Neural cell (in vitro differentiated cells): Measurements from ENCODE around the gene GLRX5. TPM values are rescaled to one million over a fixed set of nuclear protein-coding genes. Genes with fewer than 3 reads are reported as not detected.
"Not testable (repeated sequence)": the region's sequence is repeated elsewhere in the genome, so short reads cannot be mapped to it uniquely, and the experiment has no call there.

Source experiments
- H2AFZ ChIP-seq: fragments of 200-600, 300-800 bp; sonication (generic), shearing (Covaris generic); 2 replicates; pipeline ENCODE4 v1.6.0; 2014; ENCODE audit warnings: low read depth, mild to moderate bottlenecking, antibody characterized with exemption, low read length, moderate library complexity
- H3F3A ChIP-seq: fragments of 200-600 bp; shearing (Covaris generic); 2 replicates; pipeline ENCODE4 v1.6.1; 2016; ENCODE audit warnings: mild to moderate bottlenecking, moderate library complexity, mixed read lengths, antibody characterized with exemption, low read length; ENCODE audit not compliant: insufficient read depth, poor library complexity, severe bottlenecking
- H3K27ac ChIP-seq: fragments of 200-600, 300-800 bp; sonication (generic), shearing (Covaris generic); 2 replicates; pipeline ENCODE4 v1.5.1; 2014; ENCODE audit warnings: mild to moderate bottlenecking, low read length, moderate library complexity
- H3K27me3 ChIP-seq: fragments of 300-800, 200-600 bp; sonication (generic), shearing (Covaris generic); 2 replicates; pipeline ENCODE4 v1.6.0; 2014; ENCODE audit warnings: mild to moderate bottlenecking, low read depth, low read length, moderate library complexity; ENCODE audit not compliant: insufficient read depth
- H3K36me3 ChIP-seq: fragments of 300-800, 200-600 bp; sonication (generic), shearing (Covaris generic); 2 replicates; pipeline ENCODE4 v1.5.1; 2014; ENCODE audit warnings: mild to moderate bottlenecking, antibody characterized with exemption, low read length, moderate library complexity; ENCODE audit not compliant: insufficient read depth
- H3K4me2 ChIP-seq: fragments of 300-800, 200-600 bp; sonication (generic), shearing (Covaris generic); 2 replicates; pipeline ENCODE4 v1.6.0; 2014; ENCODE audit warnings: mild to moderate bottlenecking, low read length
- H3K4me3 ChIP-seq: fragments of 300-800, 200-600 bp; sonication (generic), shearing (Covaris generic); 2 replicates; pipeline ENCODE4 v1.5.1; 2014; ENCODE audit warnings: mild to moderate bottlenecking, low read length, moderate library complexity
- H3K79me2 ChIP-seq: fragments of 200-600 bp; shearing (Covaris generic); replicated peaks from 2 replicates; pipeline ENCODE4 v1.6.0; 2014; ENCODE audit warnings: mild to moderate bottlenecking, low read length, moderate library complexity; ENCODE audit not compliant: insufficient read depth
- H3K9ac ChIP-seq: fragments of 300-800, 200-600 bp; sonication (generic), shearing (Covaris generic); 2 replicates; pipeline ENCODE4 v1.6.1; 2016; ENCODE audit warnings: mild to moderate bottlenecking, low read length, mixed read lengths
- H3K9me2 ChIP-seq: fragments of 200-600 bp; shearing (Covaris generic); 2 replicates; pipeline ENCODE4 v1.6.1; 2016; ENCODE audit warnings: mild to moderate bottlenecking, low read length, mixed read lengths; ENCODE audit not compliant: insufficient read depth
- H3K9me3 ChIP-seq: fragments of 200-600, 300-800 bp; sonication (generic), shearing (Covaris generic); 2 replicates; pipeline ENCODE4 v1.6.1; 2016; ENCODE audit warnings: mild to moderate bottlenecking, mixed run types, low read length, moderate library complexity, mixed read lengths
- H4K20me1 ChIP-seq: fragments of 200-600 bp; shearing (Covaris generic); 2 replicates; pipeline ENCODE4 v1.6.1; 2016; ENCODE audit warnings: mild to moderate bottlenecking, mixed run types; ENCODE audit not compliant: insufficient read depth
- EZH2 ChIP-seq: fragments of 200-600, 300-800 bp; shearing (Covaris generic), sonication (generic); IDR thresholded peaks from 2 replicates; pipeline ENCODE4 v1.6.1; 2014; ENCODE audit warnings: antibody characterized with exemption, low read length, borderline replicate concordance, mild to moderate bottlenecking; ENCODE audit not compliant: insufficient read depth, poor library complexity, severe bottlenecking
- MXI1 ChIP-seq: fragments of 450-650 bp; conservative IDR thresholded peaks from 2 replicates; pipeline ENCODE4 v1.6.1; 2014; ENCODE audit warnings: antibody characterized with exemption, mild to moderate bottlenecking; ENCODE audit not compliant: poor library complexity, severe bottlenecking
- polyA plus RNA-seq: library from polyadenylated mRNA; depleted of rRNA; stranded (reverse); fragments of >200 nt; gene quantifications from 2 replicates; pipeline ENCODE4 v1.2.3, GENCODE V29; 2014
- small RNA-seq, 3 experiments: library from RNA; depleted of rRNA; stranded (forward); fragments of <200 nt; gene quantifications; one replicate each; pipeline ENCODE3, GENCODE V24; 2012

GLRX5 gene
- polyA plus RNA-seq, 1 donor from 2014 or later: 81.0 TPM

GRCh38 chr14:95585953-95586620 lies 51.2 kb downstream of the GLRX5 start:
- Histone ChIP-seq H3K4me3 (no peak overlapping the region), H3K27ac (no peak overlapping the region), H3K9me2 (no peaks in the 10 kb centered on the region), H3K36me3 (no peaks in the 10 kb centered on the region), H3K79me2 (no peaks in the 10 kb centered on the region), H3K9me3 (no peaks in the 10 kb centered on the region), H3K27me3 (no peaks in the 10 kb centered on the region), H2AFZ (no peak overlapping the region), H3K4me2 (no peak overlapping the region), H4K20me1 (no peaks in the 10 kb centered on the region), H3F3A (no peaks in the 10 kb centered on the region), H3K9ac (no peak overlapping the region)
- TF ChIP-seq MXI1: no peak
- TF ChIP-seq EZH2: no peak

GRCh38 chr14:95591182-95591581 lies 56.3 kb downstream of the GLRX5 start:
- H3K4me3 ChIP-seq, H4K20me1 ChIP-seq, H3K27me3 ChIP-seq, H3K27ac ChIP-seq, H3K9me3 ChIP-seq, H3K9me2 ChIP-seq, H3K9ac ChIP-seq, H2AFZ ChIP-seq, H3F3A ChIP-seq, H3K36me3 ChIP-seq, H3K79me2 ChIP-seq, H3K4me2 ChIP-seq: not testable (repeated sequence)

Small RNA genes within 50 kb of the gene (small RNA-seq; reads per million reads assigned to genes)
- gene SCARNA13: 143 to 161 (median 154) reads per million in 3 experiments

Other genes with a start within 250 kb of the GLRX5 start
- gene CLMN, start 215.1 kb upstream of the GLRX5 start, polyA plus RNA-seq: 0.57 and 1.4 TPM in 2 replicates
- 0.16 and 0.35 TPM in 2 replicates for gene SYNE3, start 18.4 kb upstream of the GLRX5 start, polyA plus RNA-seq
- not detected in 2 replicates for gene TCL1B, start 151.4 kb downstream of the GLRX5 start, polyA plus RNA-seq
- gene TCL1A, start 179.1 kb downstream of the GLRX5 start, polyA plus RNA-seq: not detected in 2 replicates